Mesangial cell (primary cell): Measurements from ENCODE around the gene TLCD2. TPM values are rescaled to one million over a fixed set of nuclear protein-coding genes. Genes with fewer than 3 reads are reported as not detected.

ENCODE experiments used
- total RNA-seq: library from RNA; depleted of rRNA; stranded (reverse); fragments of >200 nt; gene quantifications from 2 replicates; pipeline ENCODE4 v1.2.3, GENCODE V29; 2015

TLCD2 gene
- 1.3 and 4.6 TPM in 2 replicates for total RNA-seq

GRCh38 chr17:1709971-1710806, at the start of gene TLCD2:
TLCD2 (minus strand) TSS chr17:1710377; CDS start chr17:1710242, 135 bp downstream.

GRCh38 chr17:1742371-1743087, 32.4 kb upstream of the TLCD2 start, which contains the start of gene SERPINF2:
SERPINF2 (plus strand) TSS chr17:1742871; CDS start chr17:1744996, 2,125 bp downstream.

DNA sequence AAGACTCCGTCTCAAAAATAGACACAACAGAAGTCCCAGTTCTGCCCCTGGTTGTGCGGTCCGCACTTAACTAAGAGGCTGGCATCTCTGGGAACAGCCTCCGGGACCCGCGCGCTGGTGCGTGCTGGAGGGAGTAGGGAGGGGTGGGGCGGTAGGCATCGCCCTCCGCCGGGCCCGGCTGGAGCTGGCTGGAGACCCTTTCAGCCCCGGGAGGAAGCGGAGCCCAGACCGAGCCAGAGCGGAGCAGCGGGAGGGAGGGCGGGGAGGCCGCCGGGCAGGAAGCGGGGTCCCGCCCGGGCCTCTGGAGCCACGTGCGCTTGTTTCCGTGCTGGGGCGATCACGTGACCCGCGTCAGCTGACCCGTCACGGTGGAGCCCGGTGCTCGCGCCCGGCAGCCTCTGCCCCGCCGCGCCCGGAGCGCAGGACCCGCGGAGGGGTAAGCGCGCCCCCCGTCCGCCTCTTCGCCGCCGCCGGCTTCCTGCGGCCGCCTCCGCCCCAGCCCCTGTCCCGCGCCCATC, 14.2 kb upstream of the TLCD2 start, which contains the start of gene WDR81:
TSS of gene WDR81 (plus strand) at position 354 of the 518 bp plus-strand sequence. CDS start 256 bp downstream, outside the sequence.

DNA sequence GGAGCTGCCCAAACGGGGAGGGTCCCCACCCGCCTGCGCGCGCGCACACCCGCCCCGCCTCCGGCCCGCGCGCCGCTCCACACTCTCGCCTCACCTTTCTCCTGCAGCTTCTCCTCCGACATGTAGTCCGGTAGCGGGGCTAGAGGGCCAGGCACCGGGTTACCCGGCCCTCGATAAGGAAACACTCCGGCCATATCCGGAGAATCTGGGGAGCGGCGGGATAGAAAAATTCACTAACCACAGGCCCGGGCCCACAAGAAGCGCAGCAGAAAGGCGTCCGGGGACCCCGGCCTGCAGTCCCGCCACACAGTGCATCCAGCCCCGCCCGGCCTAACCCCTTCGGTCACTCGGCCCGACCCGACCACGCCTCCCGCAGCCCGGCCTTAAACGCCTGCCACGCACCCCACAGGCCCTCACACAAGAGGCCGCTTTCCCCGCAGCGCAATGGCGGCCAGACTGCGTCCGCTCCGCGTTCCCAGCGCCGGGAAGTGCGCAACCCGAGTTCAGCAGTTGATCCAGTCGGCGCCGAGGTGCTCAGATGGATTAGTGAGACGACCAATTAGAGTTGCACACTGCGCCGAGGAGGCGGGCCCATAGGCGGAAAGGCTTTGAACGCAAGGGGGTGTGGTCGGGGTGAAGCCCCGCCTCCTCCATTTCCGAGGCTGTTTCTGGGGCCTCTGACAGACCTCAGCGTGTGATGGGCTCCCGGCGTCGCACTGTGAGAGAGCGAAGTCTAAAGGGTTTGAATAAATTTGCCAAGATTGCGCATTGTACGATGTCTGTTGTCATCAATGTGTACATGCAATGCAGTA, 25.6 kb downstream of the TLCD2 start, which contains the start of gene PRPF8:
TSS of gene PRPF8 (minus strand) at position 490 of the 812 bp plus-strand sequence. CDS start at position 194, 296 bp downstream.

Other genes with a start within 250 kb of the TLCD2 start
- gene MYO1C, start 217.7 kb downstream of the TLCD2 start, total RNA-seq: 139 and 153 TPM in 2 replicates
- gene INPP5K, start 193.8 kb downstream of the TLCD2 start, total RNA-seq: 49.7 and 51.0 TPM in 2 replicates
- 33.9 and 36.4 TPM in 2 replicates for gene PITPNA, start 147.6 kb downstream of the TLCD2 start, total RNA-seq
- gene SLC43A2, start 81.5 kb downstream of the TLCD2 start, total RNA-seq: 7.3 and 17.2 TPM in 2 replicates
- gene SCARF1, start 64.6 kb downstream of the TLCD2 start, total RNA-seq: 2.7 and 13.0 TPM in 2 replicates
- 10.8 and 13.9 TPM in 2 replicates for gene RILP, start 60.5 kb downstream of the TLCD2 start, total RNA-seq
- gene PRPF8, start 25.5 kb downstream of the TLCD2 start, total RNA-seq: 187 and 236 TPM in 2 replicates
- 29.2 and 60.6 TPM in 2 replicates for gene WDR81, start 14.3 kb upstream of the TLCD2 start, total RNA-seq
- 0.49 and 48.9 TPM in 2 replicates for gene SERPINF2, start 32.5 kb upstream of the TLCD2 start, total RNA-seq
- 8.6 and 131 TPM in 2 replicates for gene SERPINF1, start 51.7 kb upstream of the TLCD2 start, total RNA-seq
- 6.3 and 6.5 TPM in 2 replicates for gene SMYD4, start 119.5 kb upstream of the TLCD2 start, total RNA-seq
- 21.7 and 41.1 TPM in 2 replicates for gene RPA1, start 119.6 kb upstream of the TLCD2 start, total RNA-seq